K562 (cell line): ENCODE data around the gene LRP6. TPM values are rescaled to one million over a fixed set of nuclear protein-coding genes. Genes with fewer than 3 reads are reported as not detected.

ENCODE experiments used
- ATAC-seq: fragments of 200-7000 bp; cut with Tn5 transposase; 3 replicates; pipeline ENCODE4 v1.9.1; 2020; ENCODE audit warnings: moderate library complexity
- BruUV-seq: library from RNA; stranded (reverse); fragments of 400-500 nt; replicated peaks from 2 replicates; lab custom pipeline; 2021; lab: Mats Ljungman, UMichigan
- CTCF ChIA-PET: fragments of 300-600 bp; formaldehyde crosslinking; extraction: SDS; loops from one replicate; lab custom pipeline; 2021; ENCODE audit warnings: low intra/inter-chr PET ratio; lab: Yijun Ruan, JAX
- POLR2A ChIA-PET: fragments of 300-600, 350-650 bp; sonication (Branson Sonifier 250); formaldehyde crosslinking; extraction: SDS; loops from one replicate; lab custom pipeline; 2021; ENCODE audit warnings: antibody characterized with exemption, inconsistent platforms; lab: Yijun Ruan, JAX
- DNase-seq, 4 experiments: peaks; one replicate each; pipeline versions ENCODE4 v3.0.0 to v3.0.0-alpha.2; 2011 to 2018; ENCODE audit warnings: low spot score in 3 of 4, mixed read lengths in 3 of 4; ENCODE audit errors: extremely low read depth in 1 of 4
- FAIRE-seq: peaks from 2 replicates; lab custom pipeline; 2011; peaks lifted over from hg19 to GRCh38; lab: Jason Lieb, UNC
- H2AFZ ChIP-seq: 2 replicates; pipeline ENCODE4 v1.6.0; 2011; ENCODE audit warnings: low read depth, low read length, control low read depth, inconsistent platforms
- H3K27ac ChIP-seq: fragments of 200-600 bp; 3 replicates; pipeline ENCODE4 v1.8.0; 2011; ENCODE audit warnings: low read depth, mild to moderate bottlenecking, control low read depth, inconsistent platforms, low read length, moderate library complexity, mixed read lengths; ENCODE audit errors: extremely low read depth
- H3K27me3 ChIP-seq, 2 experiments: fragments of 300-600 bp in 1 of 2; 2 replicates in 1 of 2; 3 replicates in 1 of 2; pipeline versions ENCODE4 v1.6.0 to v1.8.0; 2011; ENCODE audit warnings: inconsistent platforms in 2 of 2, low read length in 2 of 2, mild to moderate bottlenecking in 1 of 2, mixed read lengths in 1 of 2, moderate library complexity in 1 of 2; ENCODE audit not compliant: control insufficient read depth in 2 of 2, insufficient read depth in 2 of 2
- H3K36me3 ChIP-seq: fragments of 300-600 bp; 3 replicates; pipeline ENCODE4 v1.8.0; 2011; ENCODE audit warnings: mild to moderate bottlenecking, low read length, inconsistent platforms; ENCODE audit not compliant: control insufficient read depth, insufficient read depth
- H3K4me1 ChIP-seq, 2 experiments: fragments of 200-600 bp in 1 of 2; replicated peaks in 1 of 2; 2 replicates in 1 of 2; 3 replicates in 1 of 2; pipeline versions ENCODE4 v1.5.1 to v1.8.0; 2011; ENCODE audit warnings: inconsistent platforms in 2 of 2, low read length in 2 of 2, mild to moderate bottlenecking in 1 of 2, mixed read lengths in 1 of 2, moderate library complexity in 1 of 2; ENCODE audit not compliant: control insufficient read depth in 2 of 2, insufficient read depth in 2 of 2
- H3K4me2 ChIP-seq: 2 replicates; pipeline ENCODE4 v1.6.1; 2011; ENCODE audit warnings: low read length, control low read depth, inconsistent platforms, mixed read lengths; ENCODE audit not compliant: insufficient read depth
- H3K4me3 ChIP-seq: fragments of 200-600 bp; sonication (generic), shearing (Covaris generic); 2 replicates; pipeline ENCODE4 v1.5.1; 2016; ENCODE audit warnings: control low read depth, inconsistent platforms
- H3K79me2 ChIP-seq: fragments of 200-600 bp; 3 replicates; pipeline ENCODE4 v1.8.0; 2011; ENCODE audit warnings: low read length, inconsistent platforms; ENCODE audit not compliant: control insufficient read depth, insufficient read depth
- H3K9ac ChIP-seq, 2 experiments: 2 replicates each; pipeline versions ENCODE4 v1.6.0 to v1.6.1; 2011; ENCODE audit warnings: low read depth in 2 of 2, low read length in 2 of 2, control low read depth in 1 of 2, inconsistent platforms in 1 of 2, mild to moderate bottlenecking in 1 of 2, mixed read lengths in 1 of 2; ENCODE audit not compliant: insufficient read depth in 1 of 2
- H3K9me1 ChIP-seq: one replicate; pipeline ENCODE4 v1.6.0; 2011; ENCODE audit warnings: inconsistent platforms, mild to moderate bottlenecking, low read length, moderate library complexity; ENCODE audit not compliant: control insufficient read depth, insufficient read depth
- H3K9me3 ChIP-seq: replicated peaks from 2 replicates; pipeline ENCODE4 v1.5.1; 2011; ENCODE audit warnings: low read depth, low read length, inconsistent platforms; ENCODE audit not compliant: control insufficient read depth, insufficient read depth
- H4K20me1 ChIP-seq: replicated peaks from 2 replicates; pipeline ENCODE4 v1.6.1; 2011; ENCODE audit warnings: low read length, inconsistent platforms, mixed read lengths; ENCODE audit not compliant: control insufficient read depth, insufficient read depth
- E2F3 ChIP-seq: fragments of 250-450 bp; sonication (Bioruptor Pico); IDR thresholded peaks from 2 replicates; pipeline ENCODE4 v1.4.0; 2020; ENCODE audit warnings: mild to moderate bottlenecking
- NFE2L1 ChIP-seq: fragments of 450-650 bp; IDR thresholded peaks from 2 replicates; pipeline ENCODE4 v1.6.1; 2016; ENCODE audit warnings: missing genetic modification characterization, low read depth, mild to moderate bottlenecking, missing compliant biosample characterization, moderate library complexity, borderline replicate concordance
- WGBS: fragments of 100-300 bp; shearing (Covaris generic); methylation state at CpG from one replicate; pipeline ENCODE4 v1.1.6; 2016; ENCODE audit warnings: low coverage, mixed read lengths; ENCODE audit not compliant: insufficient coverage; ENCODE audit errors: missing lambda C conversion rate; 5-methylcytosine and 5-hydroxymethylcytosine counted together
- in situ Hi-C: fragments of 300-500 bp; cut with MboI; formaldehyde crosslinking; loops from 4 replicates; pipeline ENCODE4 v1.15.0; 2018; ENCODE audit warnings: inconsistent platforms, mixed read lengths
- intact Hi-C: fragments of 100-400 bp; cut with micrococcal nuclease; formaldehyde crosslinking; loops from 2 replicates; pipeline ENCODE4 v1.14.2; 2022
- polyA plus RNA-seq, 8 experiments: library from polyadenylated mRNA; depleted of rRNA in 4 of 8; stranded (reverse) in 5 of 8; unstranded in 3 of 8; fragments of >200 nt; fragmentation: Nextera tagmentation in 2 of 8; fragmentation: Illumina TruSeq in 1 of 8; extraction: Ambion mirVana in 2 of 8; extraction: Trizol in 1 of 8; gene quantifications; 2 replicates each; pipeline versions ENCODE4 v1.2.1 to v1.2.3, GENCODE V29; 2011 to 2014; ENCODE audit warnings: inconsistent platforms in 1 of 8, missing spikeins in 1 of 8
- total RNA-seq, 7 experiments: library from RNA; depleted of rRNA in 6 of 7; stranded (reverse); fragments of >200 nt in 6 of 7; fragmentation: Illumina TruSeq in 2 of 7; extraction: Trizol in 2 of 7; gene quantifications; 2 replicates each; pipeline versions ENCODE4 v1.2.1 to v1.2.3, GENCODE V29; 2011 to 2021; ENCODE audit warnings: low replicate concordance in 1 of 7
- TF ChIP-seq, protein P1 (sequence below): fragments of 450-650 bp; IDR thresholded peaks from 2 replicates; pipeline ENCODE4 v1.6.1; 2016; ENCODE audit warnings: low read depth

LRP6 gene
- total and polyA plus RNA-seq, 9 of the 15 experiments (the other 6 are each of a cell fraction or from before 2014, with no cell fraction given), result 3.0 to 17.0 (median 10.8) TPM

- peak overlapping the region; percentile 46 for H3K27ac ChIP-seq
- POLR2A ChIA-PET, result interaction anchor here (0.9 to 1.2 kb wide), 3 partner anchors 9 to 18 kb away, joined by 3 to 4 read pairs (median 3); no protein-coding TSS in a partner anchor
- H3K4me1 ChIP-seq, result peaks cover 11 to 16% of the 10 kb centered on the region in 2 experiments; a peak in 2 of 5 replicates
- H4K20me1 ChIP-seq, result no peaks in the 10 kb centered on the region
- no peak overlapping the region for H3K4me3 ChIP-seq
- H3K36me3 ChIP-seq, result 0 out of 3 replicates have a peak, but pooled peaks cover 2% of the 10 kb centered on the region
- H3K4me2 ChIP-seq, result peak overlapping the region; percentile 40
- TF ChIP-seq, protein P1, sequence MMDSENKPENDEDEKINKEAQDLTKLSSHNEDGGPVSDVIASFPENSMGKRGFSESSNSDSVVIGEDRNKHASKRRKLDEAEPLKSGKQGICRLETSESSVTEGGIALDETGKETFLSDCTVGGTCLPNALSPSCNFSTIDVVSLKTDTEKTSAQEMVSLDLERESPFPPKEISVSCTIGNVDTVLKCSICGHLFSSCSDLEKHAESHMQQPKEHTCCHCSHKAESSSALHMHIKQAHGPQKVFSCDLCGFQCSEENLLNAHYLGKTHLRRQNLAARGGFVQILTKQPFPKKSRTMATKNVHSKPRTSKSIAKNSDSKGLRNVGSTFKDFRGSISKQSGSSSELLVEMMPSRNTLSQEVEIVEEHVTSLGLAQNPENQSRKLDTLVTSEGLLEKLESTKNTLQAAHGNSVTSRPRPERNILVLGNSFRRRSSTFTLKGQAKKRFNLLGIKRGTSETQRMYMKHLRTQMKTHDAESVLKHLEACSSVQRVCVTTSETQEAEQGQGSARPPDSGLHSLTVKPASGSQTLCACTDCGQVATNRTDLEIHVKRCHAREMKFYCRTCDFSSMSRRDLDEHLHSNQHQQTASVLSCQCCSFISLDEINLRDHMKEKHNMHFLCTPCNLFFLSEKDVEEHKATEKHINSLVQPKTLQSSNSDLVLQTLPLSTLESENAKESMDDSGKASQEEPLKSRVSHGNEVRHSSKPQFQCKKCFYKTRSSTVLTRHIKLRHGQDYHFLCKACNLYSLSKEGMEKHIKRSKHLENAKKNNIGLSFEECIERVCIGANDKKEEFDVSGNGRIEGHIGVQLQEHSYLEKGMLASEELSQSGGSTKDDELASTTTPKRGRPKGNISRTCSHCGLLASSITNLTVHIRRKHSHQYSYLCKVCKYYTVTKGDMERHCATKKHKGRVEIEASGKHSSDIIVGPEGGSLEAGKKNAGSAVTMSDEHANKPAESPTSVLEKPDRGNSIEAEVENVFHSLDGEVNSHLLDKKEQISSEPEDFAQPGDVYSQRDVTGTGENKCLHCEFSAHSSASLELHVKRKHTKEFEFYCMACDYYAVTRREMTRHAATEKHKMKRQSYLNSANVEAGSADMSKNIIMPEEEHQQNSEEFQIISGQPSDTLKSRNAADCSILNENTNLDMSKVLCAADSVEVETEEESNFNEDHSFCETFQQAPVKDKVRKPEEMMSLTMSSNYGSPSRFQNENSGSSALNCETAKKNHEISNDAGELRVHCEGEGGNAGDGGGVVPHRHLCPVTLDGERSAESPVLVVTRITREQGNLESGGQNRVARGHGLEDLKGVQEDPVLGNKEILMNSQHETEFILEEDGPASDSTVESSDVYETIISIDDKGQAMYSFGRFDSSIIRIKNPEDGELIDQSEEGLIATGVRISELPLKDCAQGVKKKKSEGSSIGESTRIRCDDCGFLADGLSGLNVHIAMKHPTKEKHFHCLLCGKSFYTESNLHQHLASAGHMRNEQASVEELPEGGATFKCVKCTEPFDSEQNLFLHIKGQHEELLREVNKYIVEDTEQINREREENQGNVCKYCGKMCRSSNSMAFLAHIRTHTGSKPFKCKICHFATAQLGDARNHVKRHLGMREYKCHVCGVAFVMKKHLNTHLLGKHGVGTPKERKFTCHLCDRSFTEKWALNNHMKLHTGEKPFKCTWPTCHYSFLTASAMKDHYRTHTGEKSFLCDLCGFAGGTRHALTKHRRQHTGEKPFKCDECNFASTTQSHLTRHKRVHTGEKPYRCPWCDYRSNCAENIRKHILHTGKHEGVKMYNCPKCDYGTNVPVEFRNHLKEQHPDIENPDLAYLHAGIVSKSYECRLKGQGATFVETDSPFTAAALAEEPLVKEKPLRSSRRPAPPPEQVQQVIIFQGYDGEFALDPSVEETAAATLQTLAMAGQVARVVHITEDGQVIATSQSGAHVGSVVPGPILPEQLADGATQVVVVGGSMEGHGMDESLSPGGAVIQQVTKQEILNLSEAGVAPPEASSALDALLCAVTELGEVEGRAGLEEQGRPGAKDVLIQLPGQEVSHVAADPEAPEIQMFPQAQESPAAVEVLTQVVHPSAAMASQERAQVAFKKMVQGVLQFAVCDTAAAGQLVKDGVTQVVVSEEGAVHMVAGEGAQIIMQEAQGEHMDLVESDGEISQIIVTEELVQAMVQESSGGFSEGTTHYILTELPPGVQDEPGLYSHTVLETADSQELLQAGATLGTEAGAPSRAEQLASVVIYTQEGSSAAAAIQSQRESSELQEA, result peak; percentile 81
- TF ChIP-seq E2F3, result no peak
- no peak for TF ChIP-seq NFE2L1
- no peak for FAIRE-seq
- H3K9ac ChIP-seq, result peak overlapping the region in 1 of 2 experiments; percentile 25; a peak in 2 of 4 replicates
- BruUV-seq, result no TSS peak
- CTCF ChIA-PET, result no interaction called here
- DNase-seq, result peak in 1 of 4 experiments; percentile 24
- ATAC-seq, result peak; percentile 60
- WGBS, result 11% methylated on average over 3 of the region's 4 CpGs
- no peaks in the 10 kb centered on the region for H3K27me3 ChIP-seq
- intact Hi-C loops (loop anchor here (10.0 kb wide), 1 partner anchor 74 kb away; the partner anchor contains the start of gene LRP6), in situ Hi-C loops (no loop called here)
- peaks cover 39% of the 10 kb centered on the region for H3K79me2 ChIP-seq
- no peaks in the 10 kb centered on the region for H3K9me1 ChIP-seq
- H3K9me3 ChIP-seq, result no peaks in the 10 kb centered on the region
- no peak overlapping the region for H2AFZ ChIP-seq
Measured at GRCh38 chr12:12191008-12191407, 75.8 kb downstream of the LRP6 start.
